ENCODE measurements around the gene EPB41L1. TPM values are rescaled to one million over a fixed set of nuclear protein-coding genes. Genes with fewer than 3 reads are reported as not detected.

EPB41L1 gene
- total RNA-seq, 2 experiments from 2014 or later = 0.28 TPM; not detected in 1

- Mint-ChIP-seq H3K4me1 (peaks cover 2% of the 10 kb centered on the region), H3K4me3 (no peak overlapping the region), H3K27me3 (peaks cover 32% of the 10 kb centered on the region), H3K9me3 (ENCODE audit: low read depth) (no peaks in the 10 kb centered on the region), H3K27ac (no peak overlapping the region), H3K36me3 (no peaks in the 10 kb centered on the region)
- CTCF ChIA-PET = interaction anchor here (3.0 kb wide), 1 partner anchor 157 kb away, joined by 11 read pairs; no protein-coding TSS in a partner anchor
- no peak for ATAC-seq
- no peak for DNase-seq
Observed at GRCh38 chr20:36150489-36150846, 4.1 kb upstream of the EPB41L1 start.

GRCh38 chr20:36150847-36151539 lies 3.5 kb upstream of the EPB41L1 start:
- no peak overlapping the region for H3K4me3 Mint-ChIP-seq
- H3K27me3 Mint-ChIP-seq = peaks cover 33% of the 10 kb centered on the region
- ATAC-seq = no peak
- no peaks in the 10 kb centered on the region for H3K9me3 Mint-ChIP-seq (ENCODE audit: low read depth)
- CTCF ChIA-PET = interaction anchor here (1.0 to 3.0 kb wide), 2 partner anchors 12 to 158 kb away, joined by 3 to 11 read pairs; no protein-coding TSS in a partner anchor
- H3K36me3 Mint-ChIP-seq = no peaks in the 10 kb centered on the region
- no peak for DNase-seq
- H3K4me1 Mint-ChIP-seq = peaks cover 2% of the 10 kb centered on the region
- H3K27ac Mint-ChIP-seq = no peak overlapping the region

- ATAC-seq (no peak), DNase-seq (no peak)
- Mint-ChIP-seq H3K36me3 (no peaks in the 10 kb centered on the region), H3K4me1 (peaks cover 2% of the 10 kb centered on the region), H3K9me3 (ENCODE audit: low read depth) (no peaks in the 10 kb centered on the region), H3K27ac (no peak overlapping the region), H3K27me3 (peaks cover 36% of the 10 kb centered on the region), H3K4me3 (no peak overlapping the region)
- CTCF ChIA-PET = no interaction called here
Observed at GRCh38 chr20:36152261-36152660, 2.3 kb upstream of the EPB41L1 start.

- CTCF ChIA-PET = no interaction called here
- DNase-seq (no peak), ATAC-seq (no peak)
- Mint-ChIP-seq H3K27me3 (peaks cover 37% of the 10 kb centered on the region), H3K36me3 (no peaks in the 10 kb centered on the region), H3K4me3 (no peak overlapping the region), H3K9me3 (ENCODE audit: low read depth) (no peaks in the 10 kb centered on the region), H3K4me1 (peaks cover 2% of the 10 kb centered on the region), H3K27ac (no peak overlapping the region)
Observed at GRCh38 chr20:36153204-36153603, 1.3 kb upstream of the EPB41L1 start.

GRCh38 chr20:36153736-36154699 lies 522 bp upstream of the EPB41L1 start:
- CTCF ChIA-PET = no interaction called here
- H3K4me3 Mint-ChIP-seq = no peak overlapping the region
- H3K9me3 Mint-ChIP-seq (ENCODE audit: low read depth) = no peaks in the 10 kb centered on the region
- peak; percentile 67 for ATAC-seq
- peaks cover 37% of the 10 kb centered on the region for H3K27me3 Mint-ChIP-seq
- no peaks in the 10 kb centered on the region for H3K36me3 Mint-ChIP-seq
- no peak for DNase-seq
- peaks cover 2% of the 10 kb centered on the region for H3K4me1 Mint-ChIP-seq
- no peak overlapping the region for H3K27ac Mint-ChIP-seq

- CTCF ChIA-PET = interaction anchor here (0.9 to 4.3 kb wide), 6 partner anchors 12 to 281 kb away, joined by 3 to 21 read pairs (median 8); no protein-coding TSS in a partner anchor
- no peak overlapping the region for H3K27ac Mint-ChIP-seq
Observed at GRCh38 chr20:36155629-36155971, 1.1 kb downstream of the EPB41L1 start.

GRCh38 chr20:36155991-36156390 lies 1.5 kb downstream of the EPB41L1 start:
- H3K4me1 Mint-ChIP-seq = peaks cover 2% of the 10 kb centered on the region
- H3K27me3 Mint-ChIP-seq = peaks cover 39% of the 10 kb centered on the region
- CTCF ChIA-PET = interaction anchor here (0.6 to 4.3 kb wide), 11 partner anchors 8 to 1027 kb away, joined by 3 to 21 read pairs (median 6); no protein-coding TSS in a partner anchor
- no peak overlapping the region for H3K27ac Mint-ChIP-seq
- ATAC-seq = no peak
- no peak for DNase-seq
- no peaks in the 10 kb centered on the region for H3K36me3 Mint-ChIP-seq
- no peak overlapping the region for H3K4me3 Mint-ChIP-seq
- H3K9me3 Mint-ChIP-seq (ENCODE audit: low read depth) = no peaks in the 10 kb centered on the region

More at GRCh38 chr20:36155629-36155971, 1.1 kb downstream of the EPB41L1 start:
- Mint-ChIP-seq H3K27me3 (peaks cover 39% of the 10 kb centered on the region), H3K4me1 (peaks cover 2% of the 10 kb centered on the region), H3K9me3 (ENCODE audit: low read depth) (no peaks in the 10 kb centered on the region), H3K36me3 (no peaks in the 10 kb centered on the region), H3K4me3 (no peak overlapping the region)
- DNase-seq (no peak), ATAC-seq (no peak)

- Mint-ChIP-seq H3K4me3 (no peak overlapping the region), H3K36me3 (no peaks in the 10 kb centered on the region), H3K4me1 (peaks cover 2% of the 10 kb centered on the region), H3K9me3 (ENCODE audit: low read depth) (no peaks in the 10 kb centered on the region), H3K27ac (no peak overlapping the region), H3K27me3 (peaks cover 37% of the 10 kb centered on the region)
- ATAC-seq (no peak), DNase-seq (no peak)
- CTCF ChIA-PET = interaction anchor here (0.6 to 4.3 kb wide), 9 partner anchors 17 to 281 kb away, joined by 3 to 21 read pairs (median 8); no protein-coding TSS in a partner anchor
Observed at GRCh38 chr20:36157610-36158009, 3.1 kb downstream of the EPB41L1 start.

GRCh38 chr20:36158160-36158741 lies 3.7 kb downstream of the EPB41L1 start:
- no peak for ATAC-seq
- no peak overlapping the region for H3K27ac Mint-ChIP-seq
- no peak overlapping the region for H3K4me3 Mint-ChIP-seq
- CTCF ChIA-PET = interaction anchor here (1.2 to 4.3 kb wide), 8 partner anchors 16 to 280 kb away, joined by 3 to 21 read pairs (median 10); no protein-coding TSS in a partner anchor
- no peaks in the 10 kb centered on the region for H3K9me3 Mint-ChIP-seq (ENCODE audit: low read depth)
- H3K36me3 Mint-ChIP-seq = no peaks in the 10 kb centered on the region
- no peak for DNase-seq
- H3K27me3 Mint-ChIP-seq = peaks cover 33% of the 10 kb centered on the region
- peaks cover 2% of the 10 kb centered on the region for H3K4me1 Mint-ChIP-seq

- ATAC-seq (no peak), DNase-seq (no peak)
- peaks cover 28% of the 10 kb centered on the region for H3K27me3 Mint-ChIP-seq
- H3K9me3 Mint-ChIP-seq (ENCODE audit: low read depth) = no peaks in the 10 kb centered on the region
- peaks cover 2% of the 10 kb centered on the region for H3K4me1 Mint-ChIP-seq
- no peak overlapping the region for H3K27ac Mint-ChIP-seq
- H3K36me3 Mint-ChIP-seq = no peaks in the 10 kb centered on the region
- CTCF ChIA-PET = no interaction called here
- H3K4me3 Mint-ChIP-seq = no peak overlapping the region
Observed at GRCh38 chr20:36159833-36160232, 5.3 kb downstream of the EPB41L1 start.

- Mint-ChIP-seq H3K27me3 (peaks cover 16% of the 10 kb centered on the region), H3K9me3 (ENCODE audit: low read depth) (no peaks in the 10 kb centered on the region), H3K36me3 (no peaks in the 10 kb centered on the region), H3K27ac (no peak overlapping the region), H3K4me3 (no peak overlapping the region), H3K4me1 (no peaks in the 10 kb centered on the region)
- CTCF ChIA-PET = interaction anchor here (0.7 to 1.3 kb wide), 3 partner anchors 32 to 40 kb away, joined by 3 to 7 read pairs (median 3); no protein-coding TSS in a partner anchor
- DNase-seq = no peak
- no peak for ATAC-seq
Observed at GRCh38 chr20:36162272-36162966, 7.9 kb downstream of the EPB41L1 start.

- CTCF ChIA-PET = interaction anchor here (1.9 kb wide), 1 partner anchor 35 kb away, joined by 7 read pairs; no protein-coding TSS in a partner anchor
- H3K4me1 Mint-ChIP-seq = no peaks in the 10 kb centered on the region
- H3K9me3 Mint-ChIP-seq (ENCODE audit: low read depth) = no peaks in the 10 kb centered on the region
- H3K4me3 Mint-ChIP-seq = no peak overlapping the region
- no peak for DNase-seq
- H3K27ac Mint-ChIP-seq = no peak overlapping the region
- H3K36me3 Mint-ChIP-seq = no peaks in the 10 kb centered on the region
- peaks cover 17% of the 10 kb centered on the region for H3K27me3 Mint-ChIP-seq
- ATAC-seq = no peak
Observed at GRCh38 chr20:36167902-36168503, 13.5 kb downstream of the EPB41L1 start.
